NCI-H146 (cell line): Measurements from ENCODE around the gene FER.
"Not testable (repeated sequence)": the region's sequence is repeated elsewhere in the genome, so short reads cannot be mapped to it uniquely, and the experiment has no call there.

Experiments
- DNase-seq: peaks from one replicate; lab custom pipeline; 2025; lab: John Stamatoyannopoulos, UW

The FER gene

GRCh38 chr5:108747111-108747773, 455 bp upstream of the FER start:
- DNase-seq, result no peak

DNA sequence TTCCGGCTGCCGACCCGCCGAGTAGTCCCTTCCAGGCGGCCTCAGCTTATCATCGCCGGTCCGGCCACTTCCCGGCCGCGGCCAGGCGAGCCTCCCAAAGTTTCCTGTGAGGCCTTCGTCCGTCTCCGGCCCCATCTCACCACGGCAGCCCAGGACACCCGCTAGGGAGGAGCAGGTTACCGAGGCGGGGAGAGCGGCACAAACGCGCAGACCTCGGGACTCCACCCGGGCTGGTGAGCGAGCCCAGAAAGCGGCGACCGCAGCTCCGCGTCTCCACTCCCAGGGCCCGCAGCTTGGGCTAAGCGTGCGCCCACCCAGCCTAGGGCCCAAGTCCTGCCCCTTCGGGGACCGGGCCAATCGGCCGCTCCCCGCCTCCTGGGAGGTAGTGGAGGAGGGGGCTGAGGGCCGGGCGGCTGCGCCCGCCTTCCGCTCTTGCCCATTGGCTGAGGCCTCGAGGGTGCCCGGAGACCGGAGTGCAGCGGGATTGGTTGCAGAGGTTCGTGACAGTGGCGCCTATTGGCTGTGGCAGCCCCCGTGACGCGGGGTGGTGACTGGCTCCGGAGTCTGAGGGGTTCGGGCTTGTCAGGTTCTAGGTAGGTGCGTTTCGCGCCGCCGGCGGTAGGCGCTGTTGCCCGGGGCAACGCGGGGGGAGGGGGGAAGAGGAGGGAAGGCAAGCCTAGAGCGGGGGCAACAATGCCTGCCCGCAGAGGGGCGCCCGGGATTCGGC, 867 bp downstream of the FER start:
- peak; percentile 90 for DNase-seq

GRCh38 chr5:108749128-108749861, 1.6 kb downstream of the FER start:
- DNase-seq, result peak; percentile 36

- DNase-seq, result no peak
Observed at GRCh38 chr5:108753331-108753730, 5.6 kb downstream of the FER start.

DNA sequence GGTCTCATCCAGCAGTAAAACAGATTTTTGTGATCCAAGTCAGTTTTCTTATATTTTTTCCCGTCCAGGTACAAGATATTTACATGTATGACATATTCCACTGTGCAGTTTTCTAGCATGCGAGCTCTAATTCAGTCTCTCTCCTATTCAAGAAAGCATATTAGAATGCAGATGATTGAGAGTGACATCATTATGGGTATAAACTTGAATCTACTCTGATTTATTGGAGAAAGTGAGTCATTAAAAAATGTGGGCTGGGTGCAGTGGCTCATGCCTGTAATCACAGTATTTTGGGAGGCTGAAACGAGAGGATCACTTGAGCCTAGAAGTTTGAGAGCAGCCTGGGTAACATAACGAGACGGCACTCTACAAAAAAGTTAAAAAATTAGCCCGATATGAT, 6.2 kb downstream of the FER start:
- DNase-seq, result no peak

- DNase-seq, result no peak
Observed at GRCh38 chr5:108760512-108760911, 12.8 kb downstream of the FER start.

GRCh38 chr5:108762660-108763059, 15.0 kb downstream of the FER start:
- no peak for DNase-seq

- DNase-seq, result no peak
Observed at GRCh38 chr5:108763222-108763916, 15.7 kb downstream of the FER start.

DNA sequence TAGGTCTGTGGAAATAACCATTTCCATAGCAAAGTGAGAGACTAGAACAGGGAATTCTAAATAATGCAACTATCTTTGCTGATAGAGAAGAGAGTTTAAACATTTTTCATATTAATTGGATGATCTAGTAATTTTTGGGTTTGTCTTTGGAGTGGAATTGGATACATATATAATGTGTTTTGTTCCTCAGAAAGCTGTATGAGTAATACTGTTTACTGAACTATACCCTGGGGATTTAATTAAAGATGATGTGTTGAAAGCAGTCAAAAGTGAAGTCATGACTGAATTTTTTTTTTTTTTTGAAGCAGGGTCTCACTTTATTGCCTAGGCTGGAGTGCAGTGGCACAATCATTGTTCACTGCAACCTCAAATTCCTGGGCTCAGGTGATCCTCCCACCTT, 17.9 kb downstream of the FER start:
- no peak for DNase-seq

GRCh38 chr5:108766916-108767315, 19.2 kb downstream of the FER start:
- DNase-seq, result not testable (repeated sequence)

GRCh38 chr5:108769352-108769751, 21.7 kb downstream of the FER start:
- DNase-seq, result no peak

- DNase-seq, result no peak
Observed at GRCh38 chr5:108772626-108773025, 24.9 kb downstream of the FER start.

GRCh38 chr5:108773330-108773729, 25.6 kb downstream of the FER start:
- DNase-seq, result no peak

- not testable (repeated sequence) for DNase-seq
Observed at GRCh38 chr5:108774079-108774478, 26.4 kb downstream of the FER start.

DNA sequence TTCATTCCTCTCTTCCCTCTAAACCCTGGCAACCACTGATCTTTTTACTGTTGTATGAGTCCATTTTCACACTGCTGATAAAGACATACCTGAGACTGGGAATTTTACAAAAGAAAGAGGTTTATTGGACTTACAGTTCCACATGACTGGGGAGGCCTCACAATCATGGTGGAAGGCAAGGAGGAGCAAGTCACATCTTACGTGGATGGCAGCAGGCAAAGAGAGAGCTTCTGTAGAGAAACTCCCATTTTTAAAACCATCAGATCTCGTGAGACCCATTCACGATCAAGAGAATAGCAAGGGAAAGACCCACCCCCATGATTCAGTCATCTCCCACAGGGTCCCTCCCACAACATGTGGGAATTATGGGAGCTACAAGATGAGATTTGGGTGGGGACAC, 29.9 kb downstream of the FER start:
- DNase-seq, result not testable (repeated sequence)

DNA sequence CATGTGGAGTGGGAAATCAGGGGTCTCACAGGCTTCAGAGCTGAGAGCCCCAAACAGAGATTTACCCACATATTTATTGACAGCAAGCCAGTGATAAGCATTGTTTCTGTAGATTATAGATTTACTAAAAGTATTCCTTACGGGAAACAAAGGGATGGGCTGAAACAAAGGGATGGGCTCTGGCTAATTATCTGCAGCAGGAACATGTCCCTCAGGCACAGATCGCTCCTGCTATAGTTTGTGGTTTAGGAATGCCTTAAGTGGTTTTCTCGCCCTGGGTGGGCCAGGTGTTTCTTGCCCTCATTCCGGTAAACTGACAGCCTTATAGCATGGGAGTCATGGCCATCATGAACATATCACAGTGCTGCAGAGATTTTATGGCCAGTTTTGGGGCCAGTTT, 36.9 kb downstream of the FER start:
- DNase-seq, result not testable (repeated sequence)

GRCh38 chr5:108786806-108787483, 39.2 kb downstream of the FER start:
- no peak for DNase-seq

GRCh38 chr5:108788142-108788541, 40.4 kb downstream of the FER start:
- DNase-seq, result no peak

GRCh38 chr5:108793207-108793606, 45.5 kb downstream of the FER start:
- no peak for DNase-seq

DNA sequence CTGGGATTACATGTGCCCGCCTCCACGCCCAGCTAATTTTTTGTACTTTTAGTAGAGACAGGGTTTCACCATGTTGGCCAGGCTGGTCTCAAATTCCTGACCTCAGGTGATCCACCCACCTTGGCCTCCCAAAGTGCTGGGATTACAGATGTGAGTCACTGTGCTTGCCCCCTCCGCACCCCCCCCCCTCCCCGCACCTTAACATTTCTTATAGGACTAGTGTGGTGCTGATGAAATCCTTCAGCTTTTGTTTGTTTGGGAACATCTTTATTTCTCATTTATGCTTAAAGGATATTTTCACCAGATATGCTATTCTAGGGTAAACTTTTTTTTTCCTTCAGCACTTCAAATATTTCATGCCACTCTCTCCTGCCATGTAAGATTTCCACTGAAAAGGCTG, 46.7 kb downstream of the FER start:
- DNase-seq, result not testable (repeated sequence)

GRCh38 chr5:108797396-108797795, 49.7 kb downstream of the FER start:
- DNase-seq, result no peak

- no peak for DNase-seq
Observed at GRCh38 chr5:108797986-108798385, 50.3 kb downstream of the FER start.
